Osteocyte (in vitro differentiated cells): ENCODE measurements around the gene SKA3. TPM values are rescaled to one million over a fixed set of nuclear protein-coding genes. Genes with fewer than 3 reads are reported as not detected.

Experiments
- DNase-seq: peaks from one replicate; pipeline ENCODE4 v3.0.0; 2021; ENCODE audit warnings: mixed read lengths; ENCODE audit not compliant: unreplicated experiment; ENCODE audit errors: extremely low spot score
- H3K27ac Mint-ChIP-seq: one replicate; pipeline ENCODE4 v1.8.0; 2021; ENCODE audit warnings: mild to moderate bottlenecking, mixed read lengths; ENCODE audit not compliant: unreplicated experiment
- H3K27me3 Mint-ChIP-seq: one replicate; pipeline ENCODE4 v1.8.0; 2021; ENCODE audit warnings: mixed read lengths; ENCODE audit not compliant: unreplicated experiment
- H3K36me3 Mint-ChIP-seq: one replicate; pipeline ENCODE4 v1.8.0; 2021; ENCODE audit warnings: mixed read lengths; ENCODE audit not compliant: unreplicated experiment
- H3K4me1 Mint-ChIP-seq: one replicate; pipeline ENCODE4 v1.8.0; 2021; ENCODE audit warnings: mixed read lengths; ENCODE audit not compliant: unreplicated experiment
- H3K4me3 Mint-ChIP-seq: one replicate; pipeline ENCODE4 v1.8.0; 2021; ENCODE audit warnings: mild to moderate bottlenecking, moderate library complexity, mixed read lengths; ENCODE audit not compliant: unreplicated experiment
- H3K9me3 Mint-ChIP-seq: one replicate; pipeline ENCODE4 v1.8.0; 2021; ENCODE audit warnings: mixed read lengths; ENCODE audit not compliant: unreplicated experiment
- CTCF ChIP-seq: fragments of 200-600 bp; sonication (generic); IDR thresholded peaks from 2 replicates; pipeline ENCODE4 v1.5.0; 2021; ENCODE audit warnings: antibody characterized with exemption, mild to moderate bottlenecking, moderate library complexity
- total RNA-seq: library from RNA; stranded (reverse); gene quantifications from 2 replicates; pipeline ENCODE4 v1.2.1, GENCODE V29; 2021

SKA3 gene
- total RNA-seq, 1 donor from 2014 or later, result 4.0 TPM

DNA sequence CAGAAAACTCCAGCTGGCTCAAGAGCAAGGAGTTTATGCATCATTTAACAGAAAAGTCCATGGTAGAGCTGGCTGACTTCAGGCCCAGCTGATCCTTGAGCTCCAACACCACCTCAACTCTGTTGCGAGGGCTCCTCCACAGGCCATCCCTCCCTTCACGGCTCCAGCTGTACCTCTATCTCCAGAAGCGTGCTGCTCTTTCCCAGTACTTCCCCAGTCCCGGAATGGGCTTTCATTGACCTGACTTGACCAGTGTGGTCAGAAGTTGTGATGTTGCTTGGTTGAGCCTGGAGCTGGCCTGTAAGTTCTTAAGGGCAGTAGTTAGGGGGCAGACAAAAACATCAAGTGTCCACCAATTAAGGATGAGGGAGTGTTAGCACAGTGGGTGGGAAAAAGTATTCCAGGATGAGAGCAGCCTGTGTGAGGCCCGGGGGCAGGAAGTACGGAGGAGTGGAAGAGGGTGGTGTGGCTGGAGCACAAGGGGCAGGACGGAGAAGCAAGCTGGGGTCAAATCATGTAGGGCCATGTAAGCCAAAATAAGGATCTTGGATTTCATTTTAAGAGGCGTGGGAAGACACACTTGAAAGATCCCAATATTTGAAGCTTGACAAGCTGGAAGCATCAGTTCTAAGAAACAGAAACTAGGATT, 24.0 kb downstream of the SKA3 start:
- no peaks in the 10 kb centered on the region for H3K9me3 Mint-ChIP-seq
- no peak for TF ChIP-seq CTCF
- H3K4me3 Mint-ChIP-seq, result no peak overlapping the region
- H3K4me1 Mint-ChIP-seq, result peaks cover 8% of the 10 kb centered on the region
- peaks cover 10% of the 10 kb centered on the region for H3K36me3 Mint-ChIP-seq
- H3K27me3 Mint-ChIP-seq, result no peaks in the 10 kb centered on the region
- DNase-seq, result no peak
- H3K27ac Mint-ChIP-seq, result no peak overlapping the region

- no peaks in the 10 kb centered on the region for H3K27me3 Mint-ChIP-seq
- no peak overlapping the region for H3K4me3 Mint-ChIP-seq
- peak overlapping the region; percentile 65 for H3K27ac Mint-ChIP-seq
These were observed 26.3 kb downstream of the SKA3 start for GRCh38 chr13:21150013-21150412.

DNA sequence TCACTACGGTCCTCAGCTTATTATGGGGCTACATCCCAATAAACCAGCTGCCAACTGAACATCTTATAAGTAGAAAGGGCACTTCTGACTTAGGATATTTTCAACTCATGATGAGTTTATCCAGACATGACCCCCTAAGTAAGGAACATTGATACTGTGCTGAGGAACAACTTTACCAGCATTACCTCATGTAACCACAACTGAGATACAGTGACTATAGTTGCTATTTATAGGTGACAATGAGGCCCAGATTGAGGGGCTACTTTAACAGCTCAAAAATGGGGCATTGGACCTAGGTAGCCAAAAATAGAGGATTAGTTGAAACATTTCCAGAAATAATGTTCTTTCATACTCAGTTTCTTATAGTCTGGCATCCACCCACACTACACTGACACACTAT, 26.8 kb downstream of the SKA3 start:
- Mint-ChIP-seq H3K4me1 (peaks cover 9% of the 10 kb centered on the region), H3K36me3 (peaks cover 20% of the 10 kb centered on the region), H3K27ac (peak overlapping the region; percentile 65), H3K27me3 (no peaks in the 10 kb centered on the region), H3K9me3 (no peaks in the 10 kb centered on the region), H3K4me3 (no peak overlapping the region)
- no peak for DNase-seq
- TF ChIP-seq CTCF, result no peak

More at GRCh38 chr13:21150013-21150412, 26.3 kb downstream of the SKA3 start:
- DNase-seq, result no peak
- Mint-ChIP-seq H3K4me1 (peaks cover 8% of the 10 kb centered on the region), H3K9me3 (no peaks in the 10 kb centered on the region), H3K36me3 (peaks cover 21% of the 10 kb centered on the region)
- no peak for TF ChIP-seq CTCF

GRCh38 chr13:21148557-21149258, 27.6 kb downstream of the SKA3 start:
- H3K4me3 Mint-ChIP-seq, result no peak overlapping the region
- no peak overlapping the region for H3K27ac Mint-ChIP-seq
- peaks cover 22% of the 10 kb centered on the region for H3K36me3 Mint-ChIP-seq
- no peak for DNase-seq
- peaks cover 13% of the 10 kb centered on the region for H3K4me1 Mint-ChIP-seq
- H3K9me3 Mint-ChIP-seq, result no peaks in the 10 kb centered on the region
- H3K27me3 Mint-ChIP-seq, result no peaks in the 10 kb centered on the region
- no peak for TF ChIP-seq CTCF

GRCh38 chr13:21147827-21148226, 28.5 kb downstream of the SKA3 start:
- H3K36me3 Mint-ChIP-seq, result peaks cover 29% of the 10 kb centered on the region
- no peaks in the 10 kb centered on the region for H3K27me3 Mint-ChIP-seq
- DNase-seq, result no peak
- no peak for TF ChIP-seq CTCF
- H3K9me3 Mint-ChIP-seq, result no peaks in the 10 kb centered on the region
- H3K4me3 Mint-ChIP-seq, result no peak overlapping the region
- no peak overlapping the region for H3K27ac Mint-ChIP-seq
- H3K4me1 Mint-ChIP-seq, result peaks cover 20% of the 10 kb centered on the region
